DMS79 (cell line): Measurements from ENCODE around the gene NKD2.

ENCODE experiments used
- DNase-seq: peaks from one replicate; lab custom pipeline; 2025; lab: John Stamatoyannopoulos, UW

NKD2 gene

DNA sequence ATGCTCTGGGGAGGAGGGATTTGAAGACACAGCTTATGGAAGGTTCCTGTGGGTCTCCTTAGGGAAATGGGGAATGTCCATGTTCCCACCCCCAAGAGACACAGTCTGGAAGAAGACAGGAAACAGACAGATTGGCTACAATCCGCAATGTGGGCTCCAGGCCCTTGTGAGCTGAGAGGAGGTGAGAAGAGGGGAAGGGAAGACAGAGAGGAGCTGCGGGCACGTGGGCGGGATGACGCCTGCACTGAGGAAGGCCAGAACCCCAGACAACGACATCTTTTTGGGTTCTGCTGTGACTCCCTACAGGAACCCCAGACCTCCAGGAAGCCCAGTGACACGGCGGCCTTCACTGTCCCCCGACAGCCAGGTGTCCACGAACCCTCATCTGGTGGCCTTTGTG, 29.9 kb upstream of the NKD2 start:
- DNase-seq, result no peak

DNA sequence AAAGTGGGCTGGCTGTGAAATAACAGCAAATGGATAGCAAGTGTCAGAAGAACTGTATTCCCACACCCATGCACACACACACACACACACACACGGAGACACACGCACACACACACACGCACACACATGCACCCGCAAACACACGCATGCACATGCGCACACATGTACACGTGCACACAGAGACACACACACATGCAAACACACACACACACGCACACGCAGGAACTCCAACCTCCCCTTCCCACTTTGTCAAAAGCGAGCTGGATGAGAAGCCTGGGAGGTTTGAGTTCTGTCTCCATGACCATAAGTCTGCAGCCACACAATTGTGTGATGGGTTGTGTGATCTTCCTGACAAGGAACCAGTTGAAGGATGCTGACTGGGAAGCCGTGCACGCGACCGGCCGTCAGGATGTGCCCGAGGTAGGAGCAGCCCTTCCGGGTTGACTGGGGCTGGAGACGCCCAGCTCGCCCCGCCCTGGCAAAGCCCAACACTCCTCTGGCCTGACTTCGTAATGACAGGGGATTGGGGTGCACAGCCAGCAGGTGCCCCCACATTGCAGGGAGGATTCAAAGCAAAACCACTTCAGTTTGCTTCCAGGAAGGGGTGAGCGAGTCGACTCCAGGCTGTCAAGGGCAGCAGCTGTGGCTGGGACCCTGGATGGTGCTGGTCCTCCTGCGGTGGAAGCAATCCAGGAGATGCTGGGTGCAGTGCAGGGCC, 29.3 kb upstream of the NKD2 start:
- DNase-seq, result no peak

DNA sequence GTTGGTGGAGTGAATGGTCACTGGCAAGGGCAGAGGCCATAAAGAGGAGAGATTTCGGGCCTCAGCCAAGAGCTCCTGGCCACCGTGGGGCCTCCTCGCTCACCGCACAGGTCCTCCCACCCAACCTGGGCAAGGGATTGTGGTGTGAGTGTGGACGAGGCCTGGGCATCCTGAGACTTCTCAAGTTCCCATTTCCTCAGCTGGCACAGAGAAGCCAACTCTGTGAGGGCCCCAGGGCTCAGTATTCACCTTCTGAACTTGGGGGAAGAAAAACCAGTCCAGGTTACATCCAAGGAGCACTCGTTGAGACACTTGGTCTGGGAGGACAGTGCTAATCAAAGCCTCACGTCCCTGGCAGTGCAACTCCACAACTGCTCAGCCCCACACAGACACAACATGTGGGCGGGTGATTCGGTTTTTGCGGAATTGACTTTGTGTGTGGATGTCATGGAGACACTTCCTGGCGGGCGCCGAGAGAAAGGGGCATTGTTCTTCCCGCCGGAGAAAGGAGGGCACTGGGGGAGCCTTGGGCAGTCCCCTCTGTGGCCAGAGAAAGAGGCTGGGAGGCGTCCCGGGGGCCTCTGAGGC, 28.5 kb upstream of the NKD2 start:
- DNase-seq, result no peak

DNA sequence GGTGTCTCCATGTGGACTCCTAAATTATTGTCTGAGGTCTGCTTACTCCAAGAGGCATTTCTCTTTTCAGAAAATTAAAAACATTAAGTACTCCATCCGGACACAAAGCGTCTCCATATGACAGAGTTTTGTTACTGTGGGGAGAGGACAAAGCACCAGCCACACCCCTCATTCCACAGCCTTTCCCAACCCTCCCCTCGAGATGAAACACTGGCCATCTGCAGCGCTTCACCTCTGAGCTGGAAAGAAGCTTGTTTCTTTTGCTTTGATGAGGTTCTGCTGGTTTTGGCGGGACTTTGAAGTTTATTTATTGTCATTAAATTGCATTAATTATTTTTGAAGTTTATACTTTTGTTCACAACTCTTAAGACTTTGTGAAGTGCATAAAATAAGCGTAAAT, 27.6 kb upstream of the NKD2 start:
- no peak for DNase-seq

DNA sequence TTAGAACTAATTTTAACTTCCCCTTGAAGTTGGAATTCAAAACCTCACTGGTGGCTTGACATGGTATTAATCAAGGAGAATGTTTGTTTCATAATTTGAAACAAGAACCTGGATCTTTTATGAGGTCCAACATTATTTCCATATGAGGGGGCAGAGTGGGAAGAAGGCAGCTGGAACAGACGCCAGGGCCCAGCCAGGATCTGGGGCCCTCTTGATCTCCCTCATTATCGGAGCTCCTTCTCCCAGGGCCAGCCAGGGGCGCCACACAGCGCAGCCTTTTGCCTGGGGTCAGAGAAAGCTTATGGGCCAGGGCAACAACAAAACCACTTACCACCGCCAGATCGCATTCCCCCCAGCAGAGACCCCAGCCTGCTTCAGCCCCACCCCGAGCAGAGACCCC, 27.1 kb upstream of the NKD2 start:
- DNase-seq, result no peak

DNA sequence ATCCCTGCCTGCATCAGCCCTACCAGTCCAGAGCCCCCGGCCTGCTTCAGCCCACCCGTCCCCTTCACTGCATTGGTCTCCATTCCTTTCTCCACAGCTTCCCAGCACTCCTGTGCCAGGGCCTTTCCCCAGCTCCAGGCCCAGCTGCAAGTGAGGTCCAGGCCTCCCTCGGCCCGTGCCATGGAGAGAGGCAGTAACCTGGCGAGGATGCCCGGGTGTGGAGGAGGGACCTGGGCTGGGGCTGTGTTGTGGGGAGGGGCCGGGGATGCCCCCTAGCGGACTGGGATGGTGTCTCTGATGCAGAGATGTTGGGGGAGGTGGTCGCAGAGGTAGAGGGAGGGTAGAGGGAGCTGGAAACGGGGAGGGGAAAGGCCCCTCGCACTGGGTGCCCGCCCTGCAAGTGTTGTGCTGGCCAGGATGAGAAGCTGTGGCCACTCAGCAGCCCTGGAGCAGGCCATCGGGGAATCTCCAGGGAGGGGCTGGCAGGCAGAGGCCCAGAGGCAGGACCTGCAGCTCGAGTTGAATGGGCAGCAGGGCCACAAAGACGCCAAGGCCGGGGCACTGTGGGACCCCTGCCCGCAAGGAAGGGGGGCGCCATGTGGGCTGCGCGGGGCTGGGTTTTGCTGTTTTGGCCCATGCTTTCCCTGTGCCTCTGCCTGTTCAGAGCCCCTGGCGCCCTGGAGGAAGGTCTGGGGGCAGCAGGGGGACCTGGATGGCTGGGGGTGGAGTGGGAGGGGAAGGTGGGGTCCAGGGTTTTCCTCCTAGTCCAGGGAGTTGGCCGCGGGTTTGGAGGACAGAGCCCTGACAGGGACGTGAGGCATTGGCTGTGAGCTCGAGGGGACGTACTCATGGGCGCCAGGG, 26.0 kb upstream of the NKD2 start:
- no peak for DNase-seq

DNA sequence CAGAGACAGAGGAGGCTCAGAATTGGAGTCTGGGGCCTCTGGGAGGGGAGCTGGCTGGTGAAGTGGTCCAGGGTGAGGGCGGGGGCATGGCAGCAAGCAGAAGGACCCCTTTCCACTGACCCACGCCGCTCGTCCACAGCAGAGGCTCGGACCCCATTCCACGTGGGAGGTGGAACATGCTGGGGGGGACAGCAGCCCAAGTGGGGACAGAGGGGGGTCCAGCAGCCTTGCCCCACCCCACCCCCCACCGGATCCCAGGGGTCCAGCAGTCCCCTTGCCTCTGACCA, 25.4 kb upstream of the NKD2 start:
- DNase-seq, result no peak

DNA sequence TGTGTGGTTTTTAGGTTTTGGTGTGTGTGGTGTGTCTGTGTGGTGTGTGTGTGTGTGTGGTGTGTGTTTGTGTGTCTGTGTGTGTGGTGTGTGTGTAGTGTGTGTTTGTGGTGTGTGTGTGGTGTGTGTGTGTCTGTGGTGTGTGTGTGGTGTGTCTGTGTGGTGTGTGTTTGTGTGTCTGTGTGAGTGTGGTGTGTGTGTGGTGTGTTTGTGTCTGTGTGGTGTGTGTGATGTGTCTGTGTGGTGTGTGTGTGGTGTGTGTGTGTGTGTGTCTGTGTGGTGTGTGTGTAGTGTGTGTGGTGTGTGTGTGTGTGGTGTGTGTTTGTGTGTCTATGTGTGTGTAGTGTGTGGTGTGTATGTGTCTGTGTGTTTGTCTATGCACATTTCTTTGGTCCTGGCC, 25.0 kb upstream of the NKD2 start:
- no peak for DNase-seq

DNA sequence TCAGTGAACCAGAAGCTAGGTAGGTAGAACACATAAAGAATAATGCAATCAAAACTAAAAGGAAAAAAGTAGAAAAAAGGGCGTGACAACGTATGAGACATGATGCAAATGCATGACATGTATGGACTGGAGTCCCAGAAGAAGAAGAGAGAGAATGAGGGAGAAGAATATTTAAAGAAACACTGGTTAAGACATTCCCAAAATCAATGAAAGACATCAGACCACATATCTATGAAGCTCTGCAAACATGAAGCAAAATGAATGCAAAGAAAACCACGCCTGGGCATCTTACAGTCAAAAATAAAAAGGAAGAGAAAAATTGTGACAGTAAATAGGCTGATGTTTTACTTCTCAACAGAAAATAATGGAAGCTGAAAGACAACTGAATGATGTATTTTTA, 23.8 kb upstream of the NKD2 start:
- no peak for DNase-seq

DNA sequence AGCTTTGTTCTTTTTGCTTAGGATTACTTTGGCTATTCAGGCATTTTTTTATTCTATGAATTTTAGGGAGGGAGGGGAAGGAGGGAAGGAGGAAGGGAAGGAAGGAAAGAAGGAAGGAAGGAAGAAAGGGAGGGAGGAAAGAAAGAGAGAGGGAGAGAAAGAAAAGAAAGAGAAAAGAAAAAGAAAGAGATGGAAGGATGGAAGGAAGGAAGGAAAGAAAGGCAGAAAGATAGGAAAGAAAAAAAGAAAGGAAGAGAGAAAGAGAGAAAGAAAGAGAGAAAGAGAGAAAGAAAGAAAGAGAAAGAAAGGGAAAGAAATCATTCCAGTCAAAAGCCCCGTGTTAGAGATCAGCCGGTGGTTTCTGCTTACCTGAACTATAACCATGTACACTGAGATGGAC, 20.8 kb upstream of the NKD2 start:
- DNase-seq, result no peak

DNA sequence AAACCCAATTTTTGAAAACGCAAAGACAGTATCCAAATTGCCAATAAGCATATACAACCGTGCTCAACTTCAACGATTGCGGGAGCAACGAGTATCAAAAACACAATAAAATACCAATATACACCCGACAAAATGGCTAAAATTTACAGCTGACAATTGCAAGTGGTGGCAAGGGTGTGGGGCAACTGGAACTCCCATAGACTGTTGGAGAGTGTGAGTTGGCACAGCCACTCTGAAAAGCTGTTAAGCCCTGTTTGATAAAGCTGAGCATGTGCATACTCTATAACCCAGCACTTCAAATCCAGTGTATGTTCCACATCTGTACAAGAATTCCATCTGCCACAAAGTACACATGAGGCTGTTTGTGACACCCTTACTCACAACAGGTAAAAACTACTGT, 20.3 kb upstream of the NKD2 start:
- DNase-seq, result no peak

DNA sequence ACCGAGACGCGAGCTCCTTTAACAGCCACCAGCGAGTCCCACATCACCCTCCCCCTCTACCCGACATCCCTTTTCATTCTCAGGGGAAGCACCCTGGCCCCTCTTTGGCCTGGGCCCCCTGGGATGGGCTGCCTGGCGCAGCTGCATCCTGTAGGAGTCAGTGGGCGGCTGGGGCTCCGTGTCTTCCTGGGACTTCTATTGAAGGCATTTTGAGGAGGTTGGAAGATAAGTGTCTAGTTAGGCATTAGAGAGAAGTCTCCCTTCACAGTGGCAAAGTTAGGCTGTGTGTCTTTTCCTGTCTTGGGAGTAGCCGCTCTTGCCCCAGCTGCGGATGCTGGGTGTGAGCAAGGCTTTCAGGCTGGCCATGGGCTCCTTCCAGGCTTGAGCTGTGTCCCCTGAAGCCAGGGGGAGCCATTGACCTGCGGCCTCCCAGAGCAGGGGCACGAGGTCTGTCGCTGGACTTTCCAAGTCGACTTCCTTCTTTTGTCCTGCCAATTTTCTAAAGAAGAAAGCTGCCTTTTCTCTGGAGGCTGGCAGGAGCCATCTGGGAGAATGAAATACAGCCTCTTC, 18.6 kb upstream of the NKD2 start:
- no peak for DNase-seq

DNA sequence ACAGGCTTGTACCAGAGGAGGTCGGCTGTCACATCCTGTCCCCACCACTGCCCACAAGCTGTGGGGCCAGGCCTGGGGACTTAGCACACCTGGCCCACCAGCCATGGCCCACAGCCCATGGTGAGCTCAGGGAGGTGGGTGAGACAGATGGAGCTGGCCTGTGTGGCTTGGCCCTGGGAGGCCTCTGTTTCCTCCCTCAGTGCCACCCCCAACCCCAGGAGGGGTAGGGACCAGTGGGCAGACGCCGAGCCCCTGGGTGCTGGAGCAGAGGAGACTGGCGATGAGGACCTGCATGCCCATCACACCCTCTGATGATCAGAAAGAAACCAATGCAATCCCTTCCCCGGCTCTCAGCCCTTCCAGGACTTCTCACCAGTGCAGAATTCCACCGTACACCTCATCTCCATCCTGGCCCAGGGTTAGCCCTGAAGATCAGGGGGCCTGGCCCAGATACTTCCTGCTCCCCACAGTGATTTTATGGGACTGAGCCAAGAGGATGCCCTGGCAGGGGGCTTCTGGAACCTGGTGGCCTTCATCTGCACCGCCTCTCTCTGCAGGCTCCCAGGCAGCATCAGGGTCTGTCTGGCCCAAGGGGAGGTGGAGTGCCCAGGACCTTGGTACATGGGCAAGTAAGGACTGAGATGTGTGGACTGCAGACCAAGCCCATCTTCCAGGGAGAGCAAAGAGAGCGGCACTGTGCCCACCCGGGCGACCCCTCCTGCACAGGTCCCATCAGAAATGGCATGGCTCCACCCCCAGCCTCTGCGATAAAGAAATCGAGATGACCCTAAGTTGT, 16.9 kb upstream of the NKD2 start:
- DNase-seq, result no peak

DNA sequence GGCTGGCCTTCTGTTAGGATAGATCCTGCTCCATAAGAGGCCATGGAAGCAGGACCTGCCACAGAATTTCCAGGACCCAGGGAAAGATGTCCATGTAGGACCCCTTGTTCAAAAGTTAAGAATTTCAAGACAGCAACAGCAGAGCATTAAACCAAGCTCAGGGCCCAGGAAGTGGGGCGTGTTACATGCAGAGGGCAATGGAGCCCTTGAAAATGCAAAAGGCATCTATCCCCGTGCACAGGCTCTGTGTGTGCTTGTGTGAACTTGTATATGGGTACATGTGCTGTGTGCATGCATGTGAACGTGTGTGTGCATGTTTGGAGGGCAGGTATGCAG, 14.4 kb upstream of the NKD2 start:
- DNase-seq, result no peak

DNA sequence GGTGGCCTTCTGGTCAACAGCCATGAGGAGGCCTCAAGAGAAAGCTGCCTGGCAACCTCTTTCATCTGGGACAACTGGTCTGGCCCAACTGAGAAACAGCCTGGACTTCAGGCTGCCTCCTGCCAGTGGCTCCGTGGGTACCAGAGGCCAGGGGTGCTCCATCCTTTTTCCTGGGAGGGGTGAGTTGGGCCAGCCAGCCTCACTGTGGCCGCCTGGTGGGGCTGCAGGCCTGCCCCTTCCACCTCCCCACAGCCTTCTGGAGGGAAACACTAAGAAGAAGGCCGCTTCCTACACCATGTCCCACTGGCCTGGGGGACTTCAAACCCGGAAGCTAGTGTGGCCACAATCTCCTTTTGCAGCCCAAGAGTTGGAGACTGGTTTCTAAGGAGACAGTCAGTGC, 13.8 kb upstream of the NKD2 start:
- no peak for DNase-seq

DNA sequence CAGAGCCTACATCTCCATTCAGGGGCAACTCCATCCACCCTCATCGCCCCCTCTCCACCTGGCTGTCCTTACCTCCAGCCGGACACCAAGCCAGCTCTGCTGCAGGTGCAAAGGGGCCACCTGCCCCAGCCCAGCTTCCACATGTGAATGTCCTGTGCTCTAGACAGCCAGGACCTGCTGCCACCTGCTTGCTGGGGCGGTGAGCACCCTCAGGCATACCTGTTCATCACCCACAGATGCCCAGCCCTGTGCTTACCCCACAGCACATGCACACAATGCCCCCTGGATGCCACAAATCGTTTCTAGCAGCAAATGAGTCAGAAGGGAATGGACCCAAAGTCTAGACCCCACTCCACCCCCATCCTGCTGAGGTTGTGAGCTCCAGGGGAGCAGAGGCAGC, 13.3 kb upstream of the NKD2 start:
- DNase-seq, result no peak

DNA sequence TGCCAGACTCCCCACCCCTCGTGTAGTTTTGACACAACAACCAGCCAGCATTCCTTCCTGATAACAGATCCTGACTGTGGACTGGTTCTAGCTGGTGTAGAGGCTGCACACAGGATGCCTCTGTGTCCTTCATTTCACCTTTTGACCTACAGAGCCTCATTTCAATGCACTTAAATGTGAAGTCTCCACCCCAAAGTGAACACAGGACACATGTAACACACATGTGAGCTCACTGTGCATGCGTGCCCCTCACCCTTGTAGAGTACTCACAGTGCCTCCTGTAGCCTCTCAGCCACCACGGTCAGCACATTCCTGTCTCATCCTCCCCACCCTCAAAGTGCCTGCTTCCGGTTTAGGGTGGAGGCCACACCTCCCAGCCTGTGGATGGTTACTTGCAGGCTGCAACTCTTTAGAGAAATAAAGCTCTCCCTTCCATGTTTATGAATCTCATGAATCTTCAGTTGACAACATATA, 11.6 kb upstream of the NKD2 start:
- no peak for DNase-seq

DNA sequence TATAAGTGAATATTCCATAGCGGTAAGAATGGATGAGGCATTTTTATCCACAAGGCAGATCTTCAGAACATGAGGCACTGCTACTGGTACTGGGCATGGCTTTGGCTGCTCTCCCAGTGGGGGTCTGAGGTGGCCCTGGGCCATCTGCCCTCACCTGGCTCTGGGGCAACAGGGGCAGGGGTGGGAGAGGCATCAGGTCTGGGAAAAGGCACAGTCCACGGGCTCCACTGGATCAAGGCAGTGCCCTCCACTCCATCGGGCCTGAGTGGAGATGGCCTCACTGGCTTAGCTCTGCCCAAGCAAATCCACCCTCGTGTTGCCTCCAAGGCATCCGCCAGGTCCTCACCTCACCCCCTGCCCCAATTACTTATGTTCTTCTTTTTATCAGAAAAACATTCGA, 10.9 kb upstream of the NKD2 start:
- no peak for DNase-seq

DNA sequence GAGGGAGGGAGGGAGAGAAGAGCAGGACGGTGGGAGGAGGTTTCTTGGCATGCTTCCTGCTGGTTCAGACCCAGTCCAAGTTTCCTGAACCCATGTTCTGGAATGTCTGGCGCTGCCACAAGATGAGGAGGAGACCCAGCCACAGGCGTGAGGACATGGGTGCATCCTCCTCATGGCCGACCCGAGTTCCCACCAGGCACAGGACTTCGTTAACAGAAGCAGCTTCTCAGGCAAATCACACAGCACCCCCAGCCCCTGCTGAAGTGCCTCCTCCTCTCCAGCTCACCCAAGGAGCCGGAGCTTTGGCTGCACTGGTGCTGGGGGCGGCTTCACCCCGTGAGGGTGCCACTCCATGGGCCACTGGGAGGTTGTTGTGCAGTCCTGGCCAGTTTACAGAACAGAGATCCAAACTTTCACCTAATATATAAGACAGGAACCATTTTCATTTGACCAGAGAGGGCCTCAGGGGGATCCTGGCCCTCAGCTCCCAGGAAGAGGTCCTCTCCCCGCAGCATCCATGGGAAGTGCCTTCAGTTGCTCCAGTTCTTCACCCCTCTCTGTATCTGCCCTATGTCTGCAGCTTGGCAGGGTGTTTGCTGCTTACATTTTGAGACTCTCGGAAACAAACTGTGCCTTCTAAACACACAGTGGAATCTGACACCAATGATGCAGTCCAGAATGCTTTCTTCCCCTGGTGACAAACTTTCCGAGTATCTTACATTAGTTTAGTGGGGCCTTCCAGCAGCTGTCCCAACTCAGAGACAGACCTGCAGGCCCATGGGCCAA, 10.2 kb upstream of the NKD2 start:
- DNase-seq, result no peak

DNA sequence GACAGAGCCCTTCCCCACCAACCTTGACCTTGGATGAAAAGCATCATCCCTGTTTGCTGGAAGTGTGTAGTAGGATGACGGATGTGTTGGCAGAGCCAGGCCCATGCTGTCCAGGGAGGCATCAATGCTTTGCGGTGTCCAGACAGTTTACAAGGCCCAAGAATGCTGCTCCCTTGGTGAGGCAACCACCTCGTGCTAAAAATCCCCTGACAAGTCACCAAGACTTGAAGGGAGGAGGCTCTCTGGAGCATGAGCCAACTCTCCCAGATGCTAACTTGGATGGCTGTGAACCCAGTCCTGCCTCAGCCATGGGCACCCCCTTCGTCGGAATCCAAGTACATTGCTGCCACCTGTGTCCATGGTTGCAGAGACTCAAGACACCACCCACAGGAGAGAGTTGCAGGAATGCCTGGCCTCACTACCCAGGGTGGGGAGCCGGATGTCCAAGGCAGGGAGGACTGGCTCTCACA, 9.5 kb upstream of the NKD2 start:
- DNase-seq, result no peak

DNA sequence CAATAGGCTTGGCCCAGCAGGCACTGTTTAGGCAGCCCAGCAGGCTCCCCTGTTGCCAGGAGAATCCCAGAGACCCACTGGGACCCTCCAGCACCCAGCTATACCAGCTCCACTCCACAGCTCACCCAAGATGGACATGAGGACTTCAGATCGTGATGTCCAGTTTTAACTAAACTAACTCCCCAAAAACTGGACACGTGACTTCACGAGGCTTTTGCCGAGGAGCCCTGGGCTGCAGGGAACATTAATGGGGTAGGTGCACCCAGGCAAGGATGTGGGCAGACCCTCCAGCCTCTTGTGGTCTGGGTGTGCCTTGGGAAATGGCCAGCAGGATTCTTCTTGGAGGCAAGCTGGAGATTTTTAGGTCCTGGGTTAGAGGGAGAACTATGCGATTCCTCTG, 8.9 kb upstream of the NKD2 start:
- DNase-seq, result no peak

DNA sequence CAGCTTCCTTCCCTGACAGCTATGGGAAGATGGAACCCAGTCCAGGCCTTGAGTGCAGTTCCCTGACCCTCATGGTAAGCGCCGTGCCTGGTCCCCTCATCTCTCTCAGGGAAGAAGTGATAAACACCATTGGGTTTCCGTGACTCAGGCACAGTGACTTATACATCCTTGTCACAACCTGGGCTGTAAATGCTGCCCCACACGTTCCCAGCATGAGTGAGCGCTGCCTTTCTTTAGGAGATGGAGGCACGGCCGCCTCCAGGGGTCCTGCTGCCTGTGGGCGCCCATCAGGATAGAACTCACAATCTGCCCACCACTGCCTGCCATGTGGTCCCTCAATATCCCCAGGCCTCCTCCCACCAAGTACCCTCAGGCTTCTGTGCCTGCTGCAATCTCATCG, 8.3 kb upstream of the NKD2 start:
- no peak for DNase-seq
